GM21737 (cell line): Measurements from ENCODE around the gene SASH3.
"Not testable (repeated sequence)": the region's sequence is repeated elsewhere in the genome, so short reads cannot be mapped to it uniquely, and the experiment has no call there.

Source experiments
- ATAC-seq: cut with Tn5 transposase; IDR thresholded peaks from one replicate; pipeline ENCODE4 v1.9.1; 2021; ENCODE audit warnings: mild to moderate bottlenecking, moderate library complexity; ENCODE audit not compliant: unreplicated experiment

The SASH3 gene

DNA sequence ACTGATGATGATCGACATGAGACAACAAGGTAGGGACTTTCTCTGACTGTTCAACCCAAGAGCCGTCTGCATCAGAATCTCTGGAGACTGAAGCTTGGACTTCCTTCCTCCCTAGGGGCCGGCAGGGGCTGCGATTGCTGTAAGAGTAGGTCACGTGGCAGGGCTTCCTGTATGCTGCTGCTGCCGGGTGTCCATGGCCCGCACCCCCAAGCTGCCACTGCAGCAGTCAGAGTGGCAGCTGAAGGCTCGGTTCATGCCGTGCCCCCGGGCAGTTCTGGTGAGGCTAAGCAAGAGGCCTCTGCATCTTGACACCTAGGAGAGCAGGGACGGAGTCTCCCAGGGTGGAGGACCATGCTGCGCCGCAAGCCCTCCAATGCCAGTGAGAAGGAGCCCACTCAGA is at the start of gene SASH3:
TSS of gene SASH3 (plus strand) at position 203 of the 400 bp plus-strand sequence. CDS start at position 352, 149 bp downstream.
- ATAC-seq = no peak

DNA sequence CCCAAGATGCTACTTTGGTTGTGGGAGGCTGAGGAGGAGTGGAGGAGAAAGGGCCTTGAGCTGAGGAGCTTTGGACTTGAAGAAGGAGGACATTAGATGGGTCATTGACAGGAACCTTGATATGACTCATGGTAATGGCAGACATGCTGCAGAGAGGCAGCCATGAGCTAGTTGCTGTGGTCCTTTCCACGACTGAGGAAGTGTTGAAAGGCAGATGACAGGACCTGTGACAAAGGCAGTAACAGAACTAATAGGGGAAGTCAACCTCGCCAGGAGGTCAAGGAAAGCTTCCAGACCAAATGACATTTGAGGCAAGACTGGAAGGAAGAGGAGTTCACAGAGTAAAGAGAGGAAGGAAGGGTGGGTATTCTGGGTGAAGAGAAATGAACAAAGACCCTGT is 48.5 kb upstream of the SASH3 start:
- ATAC-seq = no peak

DNA sequence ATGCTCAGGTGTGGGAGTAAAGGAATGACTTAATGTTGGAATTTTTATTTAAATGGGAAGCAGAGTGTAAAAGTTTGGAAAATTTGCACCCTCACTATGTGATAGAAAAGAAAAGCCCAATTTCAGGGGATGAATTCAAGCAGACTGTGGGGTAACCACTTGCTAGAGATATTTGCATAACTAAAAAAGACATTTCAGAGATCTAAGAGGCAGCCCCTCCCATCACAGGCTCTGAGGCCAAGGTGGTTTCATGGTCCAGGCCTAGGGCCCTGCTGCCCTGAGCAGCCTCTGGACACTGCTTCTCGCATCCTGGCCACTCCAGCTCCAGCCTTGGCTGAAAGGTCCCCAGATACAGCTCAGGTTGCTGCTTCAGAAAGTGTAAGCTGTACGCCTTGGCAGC is 46.9 kb upstream of the SASH3 start:
- no peak for ATAC-seq

DNA sequence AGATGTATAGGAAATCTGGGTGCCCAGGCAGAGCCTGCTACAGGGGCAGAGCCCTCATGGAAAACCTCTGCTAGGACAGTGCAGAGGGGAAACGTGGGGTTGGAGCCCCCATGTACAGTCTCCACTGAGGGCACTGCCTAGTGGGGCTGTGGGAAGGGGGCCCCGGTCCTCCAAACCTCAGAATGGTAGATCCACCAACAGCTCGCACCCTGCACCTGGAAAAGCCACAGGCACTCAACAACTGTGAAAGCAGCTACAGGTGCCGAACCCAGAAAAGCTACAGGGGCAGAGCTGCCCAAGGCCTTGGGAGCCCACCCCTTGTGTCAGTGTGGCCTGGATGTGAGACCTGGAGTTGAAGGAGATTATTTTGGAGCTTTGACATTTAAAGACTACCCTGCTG is 46.4 kb upstream of the SASH3 start:
- ATAC-seq = no peak

DNA sequence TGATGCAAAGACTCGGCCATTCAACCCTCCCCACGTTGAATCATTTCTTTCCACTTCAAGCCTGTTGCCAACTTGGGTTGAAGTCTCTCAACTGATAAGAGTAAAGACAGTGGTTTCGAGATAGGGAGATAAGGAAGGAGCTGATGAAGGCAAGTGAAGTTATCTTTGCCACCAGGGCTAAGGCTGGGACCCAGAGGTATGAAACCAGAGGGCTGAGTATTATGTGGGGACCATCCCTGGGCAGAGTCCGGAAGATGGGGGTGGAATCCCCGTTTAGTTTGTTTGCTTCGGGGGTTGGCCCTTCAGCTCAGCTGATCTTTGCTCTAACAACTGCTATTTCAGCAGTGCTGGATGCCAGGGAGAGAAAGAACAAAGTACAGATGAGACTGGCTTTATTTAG is 43.3 kb upstream of the SASH3 start:
- no peak for ATAC-seq

DNA sequence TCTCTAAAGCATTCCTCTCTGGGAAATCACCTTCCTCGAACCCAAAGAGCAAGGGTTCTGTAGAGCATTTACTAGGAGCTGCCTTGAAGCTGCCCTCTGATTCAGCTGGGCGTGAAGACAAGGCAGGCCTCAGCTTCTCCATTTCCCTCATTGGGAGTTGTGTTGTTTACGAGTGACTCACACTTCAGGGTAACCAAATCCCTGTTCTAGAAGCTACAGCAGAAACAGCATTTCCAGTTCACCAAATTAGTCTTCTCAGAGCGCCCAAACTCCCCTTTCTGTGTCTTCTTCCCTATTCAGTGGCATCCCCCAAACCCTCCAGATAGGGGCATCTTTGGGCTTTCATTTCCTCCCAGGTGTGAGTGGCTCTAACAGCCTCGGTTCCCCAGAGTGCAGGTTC is 41.8 kb upstream of the SASH3 start:
- no peak for ATAC-seq

DNA sequence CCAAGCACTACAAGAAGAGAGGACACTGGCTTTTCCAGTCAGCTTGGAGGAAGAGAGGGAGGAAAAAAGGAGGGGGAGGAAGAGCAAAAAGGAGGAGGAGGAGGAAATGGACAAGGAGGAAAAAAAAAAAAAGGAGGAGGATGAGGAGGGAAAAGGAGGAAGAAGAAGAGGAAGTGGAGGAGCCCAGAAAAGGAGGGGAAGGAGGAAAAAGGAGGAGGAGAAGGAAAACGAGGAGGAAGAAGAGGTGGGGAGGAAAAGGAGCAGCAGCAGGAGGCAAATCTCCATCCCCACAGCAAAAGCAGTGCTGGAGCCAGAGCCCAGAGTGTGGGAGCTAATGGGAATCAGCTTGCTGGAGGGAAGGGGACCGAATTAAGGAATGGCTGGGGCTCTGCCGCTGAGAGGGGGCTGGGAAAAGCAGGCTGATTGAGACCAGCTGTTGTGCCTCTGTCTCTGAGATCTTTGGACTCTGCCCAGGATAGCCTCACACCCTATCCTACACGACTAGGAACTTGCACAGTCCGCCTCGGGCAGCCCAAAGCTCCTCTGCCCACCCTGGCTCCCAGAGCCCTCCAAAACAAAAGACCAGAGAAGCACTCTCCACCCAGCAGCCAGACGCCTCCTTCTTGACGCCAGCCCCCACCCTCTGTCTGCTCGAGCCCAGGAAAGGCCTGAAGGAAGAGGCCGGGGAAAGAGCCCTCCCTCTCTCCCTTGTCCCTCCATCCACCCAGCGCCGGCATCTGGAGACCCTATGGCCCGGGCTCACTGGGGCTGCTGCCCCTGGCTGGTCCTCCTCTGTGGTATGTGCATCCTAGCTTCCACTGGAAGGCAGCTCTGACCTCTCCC is 41.1 kb upstream of the SASH3 start, which contains the start of gene XPNPEP2:
TSS of gene XPNPEP2 (plus strand) at position 514 of the 843 bp plus-strand sequence. CDS start at position 749, 235 bp downstream.
- no peak for ATAC-seq

DNA sequence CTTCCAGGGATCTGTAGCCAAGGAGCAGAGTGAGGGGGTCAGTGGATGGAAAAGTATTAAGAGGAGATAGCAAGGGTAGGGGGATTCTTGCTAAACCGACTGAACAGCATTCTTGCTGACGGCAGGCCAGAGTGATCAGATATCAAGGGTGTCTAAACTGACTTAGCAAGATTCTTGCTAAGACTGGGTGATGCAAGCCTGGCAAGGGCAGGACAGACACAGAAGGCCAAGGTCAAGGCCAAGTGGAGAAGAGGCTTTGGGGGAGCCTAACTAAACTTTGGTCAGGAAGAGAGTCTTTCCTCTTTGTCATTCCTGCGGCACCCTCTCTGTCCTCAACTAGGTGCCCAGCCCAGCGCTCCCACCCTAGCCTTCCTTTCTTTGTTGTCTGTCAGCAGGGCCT is 40.2 kb upstream of the SASH3 start:
- no peak for ATAC-seq

DNA sequence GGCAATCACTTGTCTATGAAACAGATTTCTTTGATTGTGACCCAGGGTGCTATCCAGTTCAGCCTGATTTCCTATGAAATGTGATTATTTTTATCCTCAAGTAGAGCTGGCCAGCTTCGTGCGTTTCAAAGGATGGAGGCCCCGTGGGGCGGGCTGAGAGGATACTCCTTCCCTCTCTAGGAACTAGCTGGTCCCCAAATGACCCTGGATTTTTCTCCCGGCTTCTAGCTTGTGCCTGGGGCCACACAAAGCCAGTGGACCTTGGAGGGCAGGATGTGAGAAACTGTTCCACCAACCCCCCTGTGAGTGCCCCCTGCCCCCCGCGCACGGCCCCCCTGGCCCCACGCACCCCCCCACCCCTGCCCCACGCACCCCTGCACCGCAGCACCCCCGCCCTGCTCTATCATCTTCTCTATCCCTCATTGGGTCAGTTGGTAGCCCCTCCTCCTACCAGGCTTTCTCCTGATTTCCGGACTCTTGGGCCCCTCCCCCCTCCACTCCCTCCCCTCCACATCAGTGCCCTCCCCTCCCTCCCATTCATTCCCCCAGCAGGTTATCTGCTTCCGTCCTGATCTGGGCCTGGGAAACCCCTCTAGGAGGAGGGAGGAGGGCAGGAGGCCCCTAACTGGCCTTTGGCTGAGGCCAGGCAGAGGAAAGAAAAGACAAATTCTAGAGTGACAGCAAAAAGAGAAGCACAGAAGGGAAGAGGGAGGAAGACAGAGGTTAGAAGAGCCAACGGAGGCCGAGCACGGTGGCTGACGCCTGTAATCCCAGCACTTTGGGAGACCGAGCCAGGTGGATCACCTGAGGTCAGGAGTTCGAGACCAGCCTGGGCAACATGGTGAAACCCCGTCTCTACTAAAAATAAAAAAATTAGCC is 37.6 kb upstream of the SASH3 start:
- ATAC-seq = no peak

DNA sequence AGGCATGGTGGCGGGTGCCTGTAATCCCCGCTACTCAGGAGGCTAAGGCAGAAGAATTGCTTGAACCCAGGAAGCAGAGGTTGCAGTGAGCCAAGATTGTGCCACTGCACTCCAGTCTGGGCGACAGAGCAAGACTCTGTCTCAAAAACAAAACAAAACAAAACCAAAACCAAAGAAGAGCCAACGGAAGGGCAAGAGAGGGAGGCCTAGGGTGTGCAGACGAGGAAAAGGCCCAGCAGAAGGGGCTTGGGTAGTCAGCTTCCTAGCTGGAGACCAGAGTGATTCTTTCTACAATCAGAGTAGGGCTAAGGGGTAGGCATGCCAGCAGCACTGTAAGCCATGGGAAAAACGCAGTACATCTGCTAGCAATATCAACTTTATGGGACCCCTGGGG is 37.0 kb upstream of the SASH3 start:
- ATAC-seq = not testable (repeated sequence)

DNA sequence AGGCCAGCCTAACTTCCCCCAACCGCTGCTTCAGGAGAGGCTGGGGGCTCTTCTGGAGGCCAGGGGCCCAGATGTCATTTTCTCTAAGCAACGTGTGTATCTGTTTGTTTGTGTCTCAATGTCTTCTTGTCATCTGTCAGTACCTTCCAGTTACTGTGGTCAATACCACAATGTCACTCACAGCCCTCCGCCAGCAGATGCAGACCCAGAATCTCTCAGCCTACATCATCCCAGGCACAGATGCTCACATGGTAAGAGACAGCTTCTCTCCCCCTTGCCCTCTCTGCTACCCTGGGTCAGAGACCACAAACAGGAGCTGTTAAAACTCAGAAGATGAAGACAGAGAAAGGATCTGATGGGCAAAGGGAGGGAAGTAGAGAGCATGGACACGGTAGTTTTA is 35.9 kb upstream of the SASH3 start:
- no peak for ATAC-seq

DNA sequence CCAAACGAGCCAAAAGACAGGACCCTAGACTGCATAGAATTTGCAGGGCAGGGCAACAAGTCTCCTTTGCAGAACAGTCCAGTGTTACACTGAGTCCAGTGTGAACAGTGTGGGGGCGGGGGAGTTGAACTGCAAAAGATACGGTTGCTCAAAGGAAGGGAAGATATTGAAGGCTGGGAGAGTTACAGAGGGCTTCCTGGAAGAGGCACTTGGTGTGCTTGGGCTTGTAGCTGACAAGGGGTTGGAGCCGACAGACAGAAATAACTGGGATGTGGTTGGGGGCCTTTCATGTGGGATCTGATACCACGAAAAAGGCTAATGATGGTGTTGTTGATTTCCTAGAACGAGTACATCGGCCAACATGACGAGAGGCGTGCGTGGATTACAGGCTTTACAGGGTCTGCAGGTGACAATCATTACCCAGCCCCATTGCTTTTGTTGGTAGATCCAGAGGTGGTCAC is 34.9 kb upstream of the SASH3 start:
- ATAC-seq = no peak

DNA sequence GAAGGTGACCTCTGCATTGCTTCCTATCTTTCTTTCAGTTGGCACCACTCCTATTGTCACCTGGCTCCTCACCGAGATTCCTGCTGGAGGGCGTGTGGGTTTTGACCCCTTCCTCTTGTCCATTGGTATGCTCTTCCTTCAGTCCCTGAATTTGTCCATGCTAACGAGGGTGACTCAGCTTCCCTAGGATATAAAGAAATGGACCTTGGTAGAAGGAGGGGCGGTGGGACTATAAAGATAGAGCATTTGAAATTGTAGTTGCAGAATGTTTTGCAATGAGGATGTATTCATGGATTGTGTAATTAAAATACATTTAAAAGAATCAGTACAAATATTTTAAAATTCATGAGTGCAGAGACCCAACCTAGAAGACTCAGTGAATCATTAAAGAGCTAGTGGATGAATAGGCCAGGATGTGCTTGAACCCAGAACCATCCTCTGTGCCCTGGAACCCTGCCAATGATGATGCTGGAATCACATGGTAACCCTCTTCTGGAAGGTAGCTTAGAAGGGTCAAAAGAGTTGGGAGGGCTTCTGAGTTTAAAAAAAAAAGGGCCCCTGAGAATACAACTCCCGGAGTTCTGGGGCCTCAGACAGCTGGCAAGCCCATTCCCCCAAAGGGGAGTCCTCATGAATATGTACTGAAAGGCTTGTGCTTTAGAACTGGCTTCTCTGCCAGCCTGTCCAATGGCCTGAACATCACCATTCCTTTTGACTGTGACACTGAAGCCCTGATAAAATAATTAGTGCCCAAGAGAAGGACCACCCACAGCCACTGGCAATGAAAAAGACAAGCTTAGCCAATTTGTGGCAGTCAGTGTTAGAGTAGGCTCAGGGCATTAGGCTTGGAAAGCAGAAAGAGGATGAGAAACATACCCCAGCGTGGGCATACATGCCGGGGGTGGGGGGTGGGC is 32.9 kb upstream of the SASH3 start:
- ATAC-seq = no peak

DNA sequence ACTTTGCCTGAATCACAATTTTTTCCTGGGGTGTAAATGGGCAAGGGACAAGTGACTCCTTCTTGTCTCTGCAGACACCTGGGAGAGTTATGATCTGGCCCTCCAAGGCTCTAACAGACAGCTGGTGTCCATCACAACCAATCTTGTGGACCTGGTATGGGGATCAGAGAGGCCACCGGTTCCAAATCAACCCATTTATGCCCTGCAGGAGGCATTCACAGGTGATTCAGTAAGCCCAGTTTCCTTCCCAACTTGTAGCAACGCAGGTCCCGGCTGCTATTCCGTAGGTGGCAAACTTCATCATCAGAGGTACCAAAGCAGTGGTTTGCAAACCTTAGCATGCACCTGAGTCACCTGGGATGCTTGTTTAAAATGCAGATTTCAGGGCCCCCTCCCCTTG is 32.2 kb upstream of the SASH3 start:
- no peak for ATAC-seq

DNA sequence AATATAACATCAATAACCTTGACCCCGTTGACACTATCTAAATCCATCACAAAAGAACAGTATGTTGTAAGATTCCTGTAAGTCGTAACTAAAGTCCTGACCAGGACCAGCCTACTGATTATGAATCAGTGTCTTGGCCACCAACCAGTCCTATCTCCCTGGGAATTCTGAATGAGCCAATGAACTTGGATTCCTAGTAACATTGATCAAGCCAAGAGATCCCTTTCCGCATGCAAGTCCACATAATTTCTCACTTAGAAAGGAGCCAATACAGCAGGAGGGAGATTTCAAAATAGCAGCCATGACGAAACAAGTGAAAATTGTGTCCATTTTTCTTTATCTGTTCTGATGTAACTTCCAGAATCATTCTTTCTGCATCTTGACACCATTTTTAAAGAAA is 31.4 kb upstream of the SASH3 start:
- ATAC-seq = no peak

DNA sequence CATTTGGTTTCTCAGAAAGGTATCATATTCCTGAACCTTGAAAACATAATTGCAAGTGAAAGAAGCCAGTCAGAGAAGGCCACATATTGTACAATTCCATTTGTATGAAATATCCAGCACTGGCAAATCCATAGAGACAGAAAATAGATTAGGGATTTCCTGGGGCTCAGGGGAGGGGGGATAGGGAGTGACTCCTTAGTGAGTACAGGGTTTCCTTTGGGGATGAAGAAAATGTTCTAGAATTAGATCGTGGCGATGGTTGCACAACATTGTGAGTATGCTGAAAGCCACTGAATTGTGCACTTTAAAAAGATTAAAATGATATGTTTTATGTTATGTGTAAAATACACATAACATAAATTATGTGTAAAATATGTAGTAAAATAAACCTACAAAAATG is 30.7 kb upstream of the SASH3 start:
- no peak for ATAC-seq

DNA sequence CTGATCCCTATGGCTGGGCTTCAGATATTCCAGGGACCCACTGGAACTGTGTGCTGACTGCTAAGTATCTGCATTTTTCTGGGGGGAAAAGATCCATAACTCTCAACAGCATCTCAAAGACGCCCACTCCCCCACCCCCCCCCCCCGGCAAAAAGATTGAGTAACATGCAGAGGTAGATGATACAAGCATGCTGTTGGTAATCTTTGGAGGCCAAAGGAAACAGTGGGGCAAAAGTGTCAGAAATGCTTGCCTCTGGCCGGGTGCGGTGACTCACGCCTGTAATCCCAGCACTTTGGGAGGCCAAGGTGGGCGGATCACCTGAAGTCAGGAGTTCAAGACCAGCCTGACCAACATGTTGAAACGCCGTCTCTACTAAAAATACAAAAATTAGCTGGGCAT is 28.8 kb upstream of the SASH3 start:
- ATAC-seq = no peak

DNA sequence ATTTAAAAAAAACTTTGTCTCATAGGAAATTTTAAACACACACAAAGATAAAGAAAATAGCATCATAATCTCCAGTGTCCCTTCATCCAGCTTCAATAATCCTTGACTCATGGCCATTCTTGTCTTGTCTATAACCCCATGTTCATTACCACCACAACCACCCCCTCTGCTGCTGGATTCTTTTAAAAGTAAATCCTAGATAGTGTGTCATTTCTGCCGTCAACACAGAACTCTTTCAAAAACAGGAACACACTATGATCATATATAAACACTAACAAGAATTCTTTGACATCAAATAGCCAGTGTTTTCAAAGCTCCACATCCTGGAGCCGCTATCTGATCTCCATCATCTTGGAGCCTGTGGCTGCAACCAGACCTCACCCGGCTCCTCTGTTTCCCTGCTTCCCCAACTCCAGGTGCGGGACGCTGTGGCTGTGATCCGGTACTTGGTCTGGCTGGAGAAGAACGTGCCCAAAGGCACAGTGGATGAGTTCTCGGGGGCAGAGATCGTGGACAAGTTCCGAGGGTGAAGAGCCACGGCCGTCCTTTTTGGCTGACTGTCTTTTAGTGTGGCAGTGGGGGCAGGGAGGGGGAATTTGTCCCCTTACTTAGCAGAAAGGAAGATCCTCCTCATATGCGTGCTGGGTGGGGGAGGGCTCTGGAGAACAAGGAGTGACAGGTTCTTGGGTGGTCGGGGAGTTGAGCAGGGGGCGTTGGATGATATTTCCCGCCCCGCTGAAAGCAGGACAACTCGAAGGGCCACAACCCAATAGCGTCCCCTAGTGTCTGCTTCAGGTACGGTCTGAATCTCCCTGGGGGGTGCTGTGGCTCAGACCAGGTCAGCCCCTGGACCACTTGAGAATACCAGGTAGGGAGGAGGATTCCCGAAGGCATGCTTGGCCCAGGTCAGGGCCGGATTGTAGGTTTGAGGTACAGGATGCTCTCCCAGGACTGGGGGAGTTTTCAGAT is 25.4 kb upstream of the SASH3 start:
- no peak for ATAC-seq

DNA sequence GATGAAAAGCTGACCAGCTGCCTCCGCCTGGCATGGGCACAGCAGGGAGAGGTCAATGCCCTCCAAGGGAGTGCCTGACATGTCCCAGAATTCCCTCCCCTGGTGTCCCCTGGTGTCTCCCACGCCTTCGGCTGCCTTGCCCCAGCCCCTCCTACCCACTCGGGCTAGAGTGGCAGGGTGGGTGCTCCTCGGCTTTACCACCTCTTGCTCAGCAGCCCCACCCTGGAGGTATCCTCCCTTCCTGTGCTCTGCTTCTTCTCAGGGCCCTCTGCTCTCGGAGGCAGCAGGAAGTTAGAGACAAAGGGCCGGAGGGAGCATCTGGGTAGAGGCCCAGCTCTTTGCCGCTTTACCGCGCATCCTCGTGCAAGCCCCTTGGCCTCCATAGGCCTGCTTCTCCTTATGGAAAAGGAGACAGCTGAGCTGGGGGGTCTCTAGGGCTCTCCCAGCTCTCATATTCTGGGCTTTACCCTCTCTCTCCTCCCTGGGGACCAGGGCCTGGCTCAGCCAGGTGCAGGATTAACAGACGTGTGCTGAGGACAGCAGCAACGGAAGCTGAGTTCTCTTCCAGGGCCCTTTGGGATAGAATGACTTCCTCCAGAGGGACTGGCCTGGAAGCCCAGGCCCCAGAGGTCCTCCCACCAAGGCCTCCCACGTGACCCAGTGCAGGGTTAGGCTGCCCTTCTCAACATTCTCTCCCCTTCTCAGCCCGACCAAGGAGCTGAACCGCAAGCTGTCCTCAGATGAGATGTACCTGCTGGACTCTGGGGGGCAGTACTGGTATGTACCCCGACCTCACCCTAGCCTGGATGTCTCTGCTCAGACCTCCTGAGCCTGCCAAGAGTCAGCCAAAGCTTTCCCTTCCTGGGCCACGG is 23.7 kb upstream of the SASH3 start:
- no peak for ATAC-seq
